Hepatic stellate cell (primary cell): Measurements from ENCODE around the gene GAD1.

Source experiments
- DNase-seq: peaks from one replicate; pipeline ENCODE4 v3.0.0; 2011; ENCODE audit warnings: low spot score

Gene GAD1

GRCh38 chr2:170846314-170846713 lies 29.6 kb downstream of the GAD1 start:
- no peak for DNase-seq

GRCh38 chr2:170847716-170848115 lies 31.0 kb downstream of the GAD1 start:
- DNase-seq = no peak

DNA sequence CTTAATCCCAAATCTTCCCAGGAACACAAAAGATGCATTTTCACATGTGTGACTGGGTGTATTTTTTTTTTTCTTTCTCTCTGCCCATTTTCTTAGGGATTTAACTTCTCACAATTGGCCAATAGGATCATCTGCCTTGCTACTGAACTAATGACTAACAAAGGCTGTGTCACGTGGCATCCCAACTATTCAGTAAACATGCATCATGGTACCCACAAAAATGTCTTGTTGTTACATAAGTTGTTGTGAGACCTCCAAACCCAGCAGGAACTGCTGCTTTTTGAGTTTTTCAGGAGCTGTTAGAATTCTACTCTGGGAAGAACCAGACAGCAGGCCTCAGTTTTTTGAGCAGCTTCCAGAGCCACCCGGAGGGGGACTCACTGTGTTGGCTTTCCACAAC lies 31.9 kb downstream of the GAD1 start:
- DNase-seq = no peak

DNA sequence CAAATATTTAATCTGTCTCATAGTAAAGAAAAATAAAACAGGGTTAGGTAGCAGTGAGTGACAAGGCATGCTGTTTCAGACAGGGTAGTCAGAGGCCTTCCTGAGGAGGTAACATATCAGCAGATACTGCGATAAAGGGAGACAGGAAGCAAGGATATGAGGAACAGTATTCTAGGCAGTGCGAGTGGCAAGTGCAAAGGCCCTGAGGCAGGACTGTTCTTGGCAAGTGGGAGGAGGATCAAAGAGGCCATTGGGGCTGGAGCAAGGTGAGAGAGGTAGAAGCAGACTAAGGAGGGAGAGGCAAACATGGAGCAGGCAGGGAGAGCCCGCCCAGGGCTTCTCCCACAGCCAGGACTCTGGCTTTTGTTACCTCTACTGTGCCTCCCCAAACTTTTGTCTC lies 33.6 kb downstream of the GAD1 start:
- DNase-seq = no peak

DNA sequence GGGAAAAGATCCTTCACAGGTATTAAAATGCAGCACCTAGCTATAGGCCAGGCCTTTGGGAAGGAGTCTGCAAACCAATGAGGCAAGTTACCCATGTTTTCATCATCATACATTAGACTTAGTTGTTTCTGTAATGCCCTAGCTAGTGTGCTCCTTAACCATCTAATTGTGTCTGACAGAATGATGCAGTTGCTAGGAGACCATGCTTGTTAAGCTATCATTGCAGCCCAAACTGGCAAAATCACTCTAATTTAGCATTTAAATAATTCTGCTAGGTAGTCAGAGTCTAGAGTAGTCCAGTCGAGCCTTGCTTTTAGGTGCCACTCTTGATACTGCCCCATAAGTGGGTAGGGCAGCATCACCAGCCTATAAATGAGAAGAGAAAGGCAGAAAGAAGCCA lies 34.9 kb downstream of the GAD1 start:
- no peak for DNase-seq

GRCh38 chr2:170856066-170856465 lies 39.4 kb downstream of the GAD1 start:
- DNase-seq = no peak

- no peak for DNase-seq
Observed at GRCh38 chr2:170862286-170862902, 45.7 kb downstream of the GAD1 start.

DNA sequence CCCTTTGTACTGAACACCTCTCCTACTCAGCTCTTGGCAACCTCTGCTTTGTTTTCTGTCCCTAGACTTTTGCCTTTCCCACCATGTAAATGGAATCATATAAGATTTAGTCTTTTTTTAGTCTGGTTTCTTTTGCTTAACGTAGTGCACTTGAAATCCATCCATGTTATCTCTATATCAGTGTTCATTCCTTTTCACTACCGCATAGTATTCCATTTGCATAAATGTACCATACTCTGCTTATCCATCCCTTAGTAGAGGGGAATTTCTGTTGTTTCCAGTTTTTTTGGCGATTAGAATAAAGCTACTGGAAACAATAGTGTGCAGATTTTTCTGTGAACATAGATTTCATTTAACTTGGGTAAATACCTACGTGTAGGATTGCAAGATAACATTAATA lies 46.4 kb downstream of the GAD1 start:
- no peak for DNase-seq

DNA sequence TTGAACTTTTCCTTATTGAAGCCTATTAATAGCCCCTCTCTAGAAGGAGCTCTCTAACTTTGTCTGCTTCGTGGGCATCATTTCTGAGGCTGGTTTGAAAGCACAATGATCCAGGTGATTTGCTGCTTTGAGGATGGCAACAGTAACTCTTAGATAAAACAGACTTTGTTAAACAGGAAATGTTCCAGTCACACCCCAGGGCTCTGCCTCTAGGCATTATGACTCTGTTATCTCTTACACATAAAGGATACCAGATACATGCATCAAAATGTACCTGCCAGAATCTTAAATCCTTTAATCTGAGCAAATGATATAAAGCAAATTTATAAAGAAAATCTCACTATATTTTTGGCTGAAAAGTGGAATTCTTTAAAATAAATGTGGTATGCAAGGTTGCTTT lies 52.3 kb downstream of the GAD1 start:
- no peak for DNase-seq

GRCh38 chr2:170869461-170869860 lies 52.8 kb downstream of the GAD1 start:
- DNase-seq = no peak

GRCh38 chr2:170873035-170873692 lies 56.5 kb downstream of the GAD1 start:
- DNase-seq = peak; percentile 71

DNA sequence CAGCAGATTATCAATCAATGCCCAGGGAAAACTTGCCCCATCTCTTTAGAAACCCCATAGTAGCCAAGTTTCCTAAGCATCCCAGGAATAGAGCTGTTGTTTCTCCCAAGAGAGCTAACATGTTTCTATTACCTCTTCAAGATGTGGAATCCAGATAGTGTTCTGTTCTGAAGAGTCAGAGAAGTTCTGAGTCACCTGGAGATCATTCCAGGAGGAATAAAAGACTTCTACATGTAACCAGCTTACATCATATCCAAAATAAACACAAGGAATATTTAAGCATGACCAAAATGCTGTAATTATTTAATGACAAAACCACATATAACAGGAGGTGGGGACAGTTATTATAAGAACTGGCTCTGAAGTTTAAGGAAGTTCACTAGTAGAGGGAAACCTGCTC lies 61.4 kb downstream of the GAD1 start:
- no peak for DNase-seq

- DNase-seq = no peak
Observed at GRCh38 chr2:170878505-170878904, 61.8 kb downstream of the GAD1 start.

DNA sequence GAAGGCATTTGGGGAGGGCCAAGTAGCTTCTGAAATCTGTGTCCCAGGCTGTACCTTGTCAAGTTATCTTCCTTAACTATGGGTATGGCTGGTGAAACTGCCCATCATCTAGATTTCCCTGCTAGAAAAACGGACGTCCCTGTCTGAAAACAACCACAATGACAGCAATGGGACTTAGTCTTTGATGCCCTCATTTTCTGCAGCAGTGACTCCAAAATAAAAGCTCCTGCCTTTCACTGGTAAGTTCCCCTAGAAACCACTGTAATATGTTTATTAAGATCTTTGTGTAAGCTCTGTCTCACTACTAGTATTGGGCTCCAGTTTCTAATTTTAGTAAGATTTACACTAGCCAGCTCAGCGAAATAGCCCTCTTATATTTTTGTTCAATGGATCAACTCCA lies 65.2 kb downstream of the GAD1 start:
- DNase-seq = no peak

- DNase-seq = no peak
Observed at GRCh38 chr2:170882758-170883157, 66.1 kb downstream of the GAD1 start.

DNA sequence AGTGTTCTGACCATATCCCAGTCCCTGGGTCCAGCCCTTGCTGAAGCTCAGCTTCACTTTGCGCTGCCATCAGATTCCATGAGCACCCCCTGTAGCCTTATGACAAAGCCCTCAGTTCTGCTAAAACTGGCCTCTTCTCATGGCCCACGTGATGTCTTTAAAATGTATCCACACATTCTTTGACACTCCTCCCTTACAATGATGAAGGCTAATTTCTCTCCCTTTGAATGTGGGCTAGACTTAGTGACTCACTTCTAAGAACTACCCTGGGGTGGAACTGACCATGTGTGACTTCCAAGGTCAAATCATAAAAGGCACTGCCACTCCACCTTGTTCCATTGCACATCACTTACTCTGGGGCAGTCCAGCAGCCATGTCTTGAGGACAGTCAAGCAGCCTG lies 67.0 kb downstream of the GAD1 start:
- no peak for DNase-seq

- no peak for DNase-seq
Observed at GRCh38 chr2:170885130-170885791, 68.6 kb downstream of the GAD1 start.

GRCh38 chr2:170886386-170886785 lies 69.7 kb downstream of the GAD1 start:
- no peak for DNase-seq

- DNase-seq = no peak
Observed at GRCh38 chr2:170887496-170887895, 70.8 kb downstream of the GAD1 start.

DNA sequence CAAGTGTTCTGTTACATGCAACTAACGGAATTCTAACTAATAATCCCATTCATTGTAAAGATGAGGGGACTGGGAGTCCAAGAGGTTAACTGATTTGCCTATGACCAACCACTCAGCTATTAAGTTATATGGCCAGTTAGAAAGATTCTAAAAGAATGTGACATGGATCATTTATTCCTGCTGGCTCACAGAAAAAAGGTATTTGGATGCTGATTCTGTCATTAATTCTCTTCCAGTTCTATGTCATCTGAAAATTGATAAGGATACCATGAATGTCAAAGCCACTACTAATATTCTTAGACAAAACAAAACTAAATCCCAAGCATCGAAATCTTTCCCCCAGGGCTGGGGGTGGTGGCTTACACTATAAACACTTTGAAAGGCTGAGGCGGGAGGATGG lies 71.2 kb downstream of the GAD1 start:
- no peak for DNase-seq

GRCh38 chr2:170891893-170892292 lies 75.2 kb downstream of the GAD1 start:
- DNase-seq = no peak

DNA sequence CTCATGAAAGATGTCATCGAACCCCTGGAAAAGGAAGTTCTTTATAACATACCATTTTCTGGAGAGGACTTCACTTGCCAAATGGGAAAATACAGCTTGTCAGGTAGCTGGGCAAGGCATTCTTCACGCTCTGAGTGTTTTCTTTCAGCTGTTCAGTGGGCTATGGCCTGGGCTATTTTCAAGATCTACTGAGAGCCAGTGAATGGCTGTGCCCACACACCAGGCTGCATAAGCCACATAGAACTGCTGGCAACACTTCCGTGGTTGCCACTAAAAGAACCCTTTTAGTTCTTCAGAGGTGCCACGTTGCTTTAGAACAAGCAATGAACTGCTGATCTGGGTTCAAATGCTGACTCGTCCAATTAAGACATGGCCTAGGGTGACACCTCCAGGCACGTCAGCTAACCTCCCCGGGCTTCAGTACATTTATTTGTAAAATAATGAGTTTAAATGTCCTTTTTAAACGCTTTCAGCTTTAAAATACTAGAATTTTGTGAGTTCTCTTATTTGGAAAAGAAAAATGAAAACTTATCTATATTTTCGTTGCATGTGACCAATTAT lies 75.8 kb downstream of the GAD1 start:
- no peak for DNase-seq

GRCh38 chr2:170895023-170895757 lies 78.5 kb downstream of the GAD1 start:
- DNase-seq = no peak
